RWPE2 (cell line): ENCODE data around the gene ARSK.
A peak's percentile ranks its signal among the peaks of the same experiment; 100 is the strongest.

ENCODE experiments used
- ATAC-seq: fragments of 200-7000 bp; cut with Tn5 transposase; 3 replicates; pipeline ENCODE4 v1.9.1; 2021; ENCODE audit warnings: low read depth
- DNase-seq: peaks from one replicate; pipeline ENCODE4 v3.0.0-alpha.2; 2020; ENCODE audit warnings: low spot score
- H3K27ac ChIP-seq: fragments of 450-650 bp; 2 replicates; pipeline ENCODE4 v1.5.1; 2017; ENCODE audit warnings: mild to moderate bottlenecking; ENCODE audit not compliant: poor library complexity, severe bottlenecking
- H3K27me3 ChIP-seq: fragments of 250-450 bp; sonication (Bioruptor Pico); 2 replicates; pipeline ENCODE4 v1.5.1; 2021; ENCODE audit warnings: mild to moderate bottlenecking, moderate library complexity; ENCODE audit not compliant: insufficient read depth, poor library complexity, severe bottlenecking
- H3K36me3 ChIP-seq: fragments of 250-450 bp; sonication (Bioruptor Pico); 2 replicates; pipeline ENCODE4 v1.5.1; 2020; ENCODE audit warnings: low read depth, mild to moderate bottlenecking, moderate library complexity
- H3K4me1 ChIP-seq: fragments of 250-450 bp; sonication (Bioruptor Pico); 2 replicates; pipeline ENCODE4 v1.5.1; 2021; ENCODE audit warnings: mild to moderate bottlenecking, moderate library complexity; ENCODE audit not compliant: insufficient read depth, poor library complexity, severe bottlenecking
- H3K4me3 ChIP-seq: fragments of 250-450 bp; sonication (Bioruptor Pico); 2 replicates; pipeline ENCODE4 v1.5.1; 2021; ENCODE audit warnings: mild to moderate bottlenecking, moderate library complexity; ENCODE audit not compliant: severe bottlenecking
- H3K9me3 ChIP-seq: fragments of 250-450 bp; sonication (Bioruptor Pico); 2 replicates; pipeline ENCODE4 v1.5.1; 2021; ENCODE audit warnings: mild to moderate bottlenecking, moderate library complexity; ENCODE audit not compliant: severe bottlenecking
- CTCF ChIP-seq: fragments of 450-650 bp; IDR thresholded peaks from one replicate; pipeline ENCODE4 v1.5.1; 2017; ENCODE audit warnings: mild to moderate bottlenecking, moderate library complexity; ENCODE audit not compliant: poor library complexity, severe bottlenecking

The ARSK gene

GRCh38 chr5:95533761-95534160, 21.1 kb upstream of the ARSK start:
- Histone ChIP-seq H3K4me1 (peaks cover 2% of the 10 kb centered on the region), H3K36me3 (peaks cover 80% of the 10 kb centered on the region), H3K4me3 (no peak overlapping the region), H3K9me3 (no peaks in the 10 kb centered on the region), H3K27ac (no peak overlapping the region), H3K27me3 (no peaks in the 10 kb centered on the region)
- ATAC-seq (no peak), DNase-seq (no peak)
- TF ChIP-seq CTCF: no peak

- no peak overlapping the region for H3K27ac ChIP-seq
- H3K4me1 ChIP-seq: peaks cover 2% of the 10 kb centered on the region
- no peak overlapping the region for H3K4me3 ChIP-seq
- no peak for TF ChIP-seq CTCF
- DNase-seq (no peak), ATAC-seq (no peak)
- peaks cover 82% of the 10 kb centered on the region for H3K36me3 ChIP-seq
- H3K9me3 ChIP-seq: no peaks in the 10 kb centered on the region
- no peaks in the 10 kb centered on the region for H3K27me3 ChIP-seq
Measured at GRCh38 chr5:95537501-95537900, 17.4 kb upstream of the ARSK start.

GRCh38 chr5:95543017-95543705, 11.7 kb upstream of the ARSK start:
- no peak for TF ChIP-seq CTCF
- Histone ChIP-seq H3K27ac (no peak overlapping the region), H3K9me3 (no peaks in the 10 kb centered on the region), H3K4me3 (no peak overlapping the region), H3K27me3 (no peaks in the 10 kb centered on the region), H3K4me1 (peaks cover 2% of the 10 kb centered on the region), H3K36me3 (peaks cover 92% of the 10 kb centered on the region)
- DNase-seq (no peak), ATAC-seq (no peak)

- ATAC-seq: no peak
- H3K9me3 ChIP-seq: no peaks in the 10 kb centered on the region
- TF ChIP-seq CTCF: no peak
- no peak overlapping the region for H3K4me3 ChIP-seq
- H3K4me1 ChIP-seq: no peaks in the 10 kb centered on the region
- H3K36me3 ChIP-seq: peaks cover 84% of the 10 kb centered on the region
- H3K27ac ChIP-seq: no peak overlapping the region
- no peaks in the 10 kb centered on the region for H3K27me3 ChIP-seq
- no peak for DNase-seq
Measured at GRCh38 chr5:95549030-95549429, 5.9 kb upstream of the ARSK start.

- Histone ChIP-seq H3K36me3 (peaks cover 41% of the 10 kb centered on the region), H3K27ac (peak overlapping the region; percentile 59), H3K4me3 (peak overlapping the region; percentile 82), H3K9me3 (no peaks in the 10 kb centered on the region), H3K27me3 (no peaks in the 10 kb centered on the region), H3K4me1 (peaks cover 6% of the 10 kb centered on the region)
- ATAC-seq (no peak; the same call in 2 of the 3 replicates), DNase-seq (no peak)
- TF ChIP-seq CTCF: no peak
Measured at GRCh38 chr5:95554331-95554646, 612 bp upstream of the ARSK start.
